Heart right ventricle (tissue), 16 donors: ENCODE measurements around the gene WDPCP. TPM values are rescaled to one million over a fixed set of nuclear protein-coding genes. Genes with fewer than 3 reads are reported as not detected.

Source experiments
- ATAC-seq, 8 donors: fragments of 200-7000 bp; cut with Tn5 transposase; one replicate each; pipeline ENCODE4 v1.9.1; 2020; ENCODE audit warnings: mild to moderate bottlenecking in 8 of 8, moderate library complexity in 8 of 8, moderate number of reproducible peaks in 1 of 8
- DNase-seq, 2 donors: peaks; one replicate each; pipeline ENCODE4 v3.0.0-alpha.2; 2020
- H3K27ac ChIP-seq, 10 donors: fragments of 200-600 bp; sonication (generic) in 2 of 10; one replicate each; pipeline versions ENCODE4 v1.5.0 to v1.8.0; 2020 to 2022; ENCODE audit warnings: mild to moderate bottlenecking in 3 of 10
- H3K27me3 ChIP-seq, 7 donors: fragments of 200-600 bp; one replicate each; pipeline ENCODE4 v1.8.0; 2021 to 2022; ENCODE audit warnings: mild to moderate bottlenecking in 2 of 7
- H3K36me3 ChIP-seq, 9 donors: fragments of 200-600 bp; sonication (generic) in 1 of 9; one replicate each; pipeline versions ENCODE4 v1.5.0 to v1.8.0; 2020 to 2022; ENCODE audit warnings: mild to moderate bottlenecking in 2 of 9
- H3K4me1 ChIP-seq, 9 donors: fragments of 200-600 bp; sonication (generic) in 1 of 9; one replicate each; pipeline versions ENCODE4 v1.5.0 to v1.8.0; 2020 to 2022; ENCODE audit warnings: mild to moderate bottlenecking in 4 of 9
- H3K4me3 ChIP-seq, 10 donors: fragments of 200-600 bp; sonication (generic) in 2 of 10; one replicate each; pipeline versions ENCODE4 v1.5.0 to v1.8.0; 2020 to 2022; ENCODE audit warnings: mild to moderate bottlenecking in 7 of 10, moderate library complexity in 2 of 10
- H3K9me3 ChIP-seq, 11 donors: fragments of 200-600 bp in 10 of 11; sonication (generic) in 2 of 11; one replicate each; pipeline versions ENCODE4 v1.5.0 to v1.8.0; 2013 to 2022; ENCODE audit warnings: mild to moderate bottlenecking in 2 of 11, control low read depth in 1 of 11, moderate library complexity in 1 of 11
- WGBS, 2 donors: extraction: QIAGEN DNeasy Blood & Tissue Kit; methylation state at CpG; one replicate each; pipeline ENCODE4 v1.1.7; 2013; ENCODE audit warnings: inconsistent platforms in 1 of 2; 5-methylcytosine and 5-hydroxymethylcytosine counted together
- intact Hi-C, 10 donors: fragments of 100-400 bp; cut with DNase I; formaldehyde crosslinking; loops; one replicate each; pipeline versions ENCODE4 v1.11.1 to v1.14.2; 2022
- polyA plus RNA-seq, 2 donors: library from polyadenylated mRNA; stranded (reverse); fragments of 200-250 nt; gene quantifications; one replicate each; pipeline ENCODE4 v1.2.3, GENCODE V29; 2013
- total RNA-seq, 10 donors: library from RNA; stranded (reverse); fragmentation: NEBNext Ultra II Directional in 3 of 10; extraction: Animal tissue kit (Norgen Biotek cat#: 25700) in 3 of 10; gene quantifications; one replicate each; pipeline versions ENCODE4 v1.2.1 to v1.2.4, GENCODE V29; 2021 to 2023
- TF ChIP-seq, protein P1 (sequence below), 9 donors: fragments of 200-600 bp; sonication (generic) in 2 of 9; IDR thresholded peaks; one replicate each; pipeline versions ENCODE4 v1.5.0 to v1.8.0; 2021 to 2022; ENCODE audit warnings: antibody characterized with exemption in 9 of 9, mild to moderate bottlenecking in 5 of 9, moderate library complexity in 1 of 9
- donor health status: Arrhythmogenic right ventricular cardiomyopathy.
- donor health status: ischemic (EF 13 %, LVEDD 7.1; RV severe dilation, severe dysfunction).
- donor health status: healthy with polysubstance abuse.
- donor health status: DM: no; HTN: yes; CAD: no.
- donor health status: DM: no; HTN: no; CAD: no.
- donor health status: ischemic (EF 25% LVEDD 6.9; RV normal size, moderate dysfunction).
- donor health status: ischemic (EF 25% LVEDD 5.7; RV mildly dilated, moderate dysfunction).
- donor health status: healthy.
- donor health status: DM: yes; HTN: yes; CAD: no.
- donor health status: Ischemic cardiomyopathy.
- donor health status: ischemic (EF 35%, LVEDD 5.7; RV mildly dilated, moderate dysfunction).
- donor health status: nonischemic (EF 11% LVEDD 7.7; RV severe dilation, severe dysfunction).
- donor health status: DM: yes; HTN: yes; CAD: no.
- donor health status: PGD.
- donor health status: ischemic (EF 29% LVEDD 5.4; RV normal size, mild dysfunction).
- donor health status: nonischemic (EF 23%, LVEDD 6.1; RV moderate dilation, normal function).

Gene WDPCP
- total and polyA plus RNA-seq, 12 donors, result 3.7 to 36.6 (median 20.2) TPM

DNA sequence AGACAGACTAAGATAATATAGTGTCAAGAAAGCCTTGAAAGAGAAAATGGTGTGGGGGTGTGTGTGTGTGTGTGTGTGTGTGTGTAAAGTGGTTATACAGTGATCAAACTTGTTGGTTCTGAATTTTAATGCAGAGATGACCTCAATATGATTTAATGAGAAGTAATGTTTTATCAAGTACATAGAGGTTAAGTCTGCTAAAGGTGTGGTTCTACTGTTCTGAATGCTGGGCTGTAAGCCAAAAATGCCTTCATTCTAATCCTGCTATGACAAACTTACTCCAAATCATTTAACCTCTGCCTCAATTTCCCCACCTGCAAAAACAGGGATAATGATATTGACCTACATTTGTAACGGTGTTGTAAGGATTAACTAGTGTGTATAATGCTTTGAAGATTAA is 87.9 kb downstream of the WDPCP start:
- Histone ChIP-seq H3K4me1 (peaks cover 0 to 7% (median 0%) of the 10 kb centered on the region in 9 donors), H3K27ac (no peak overlapping the region), H3K4me3 (no peak overlapping the region), H3K9me3 (no peaks in the 10 kb centered on the region), H3K27me3 (no peaks in the 10 kb centered on the region), H3K36me3 (no peaks in the 10 kb centered on the region)
- DNase-seq (no peak), ATAC-seq (no peak)
- TF ChIP-seq, protein P1, sequence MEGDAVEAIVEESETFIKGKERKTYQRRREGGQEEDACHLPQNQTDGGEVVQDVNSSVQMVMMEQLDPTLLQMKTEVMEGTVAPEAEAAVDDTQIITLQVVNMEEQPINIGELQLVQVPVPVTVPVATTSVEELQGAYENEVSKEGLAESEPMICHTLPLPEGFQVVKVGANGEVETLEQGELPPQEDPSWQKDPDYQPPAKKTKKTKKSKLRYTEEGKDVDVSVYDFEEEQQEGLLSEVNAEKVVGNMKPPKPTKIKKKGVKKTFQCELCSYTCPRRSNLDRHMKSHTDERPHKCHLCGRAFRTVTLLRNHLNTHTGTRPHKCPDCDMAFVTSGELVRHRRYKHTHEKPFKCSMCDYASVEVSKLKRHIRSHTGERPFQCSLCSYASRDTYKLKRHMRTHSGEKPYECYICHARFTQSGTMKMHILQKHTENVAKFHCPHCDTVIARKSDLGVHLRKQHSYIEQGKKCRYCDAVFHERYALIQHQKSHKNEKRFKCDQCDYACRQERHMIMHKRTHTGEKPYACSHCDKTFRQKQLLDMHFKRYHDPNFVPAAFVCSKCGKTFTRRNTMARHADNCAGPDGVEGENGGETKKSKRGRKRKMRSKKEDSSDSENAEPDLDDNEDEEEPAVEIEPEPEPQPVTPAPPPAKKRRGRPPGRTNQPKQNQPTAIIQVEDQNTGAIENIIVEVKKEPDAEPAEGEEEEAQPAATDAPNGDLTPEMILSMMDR (IDR thresholded peaks at IDR 0.05), result no peak
- intact Hi-C loops, result no loop called here
- 83 to 92% methylated on average over 1 of the region's 1 CpG for WGBS, 2 donors

DNA sequence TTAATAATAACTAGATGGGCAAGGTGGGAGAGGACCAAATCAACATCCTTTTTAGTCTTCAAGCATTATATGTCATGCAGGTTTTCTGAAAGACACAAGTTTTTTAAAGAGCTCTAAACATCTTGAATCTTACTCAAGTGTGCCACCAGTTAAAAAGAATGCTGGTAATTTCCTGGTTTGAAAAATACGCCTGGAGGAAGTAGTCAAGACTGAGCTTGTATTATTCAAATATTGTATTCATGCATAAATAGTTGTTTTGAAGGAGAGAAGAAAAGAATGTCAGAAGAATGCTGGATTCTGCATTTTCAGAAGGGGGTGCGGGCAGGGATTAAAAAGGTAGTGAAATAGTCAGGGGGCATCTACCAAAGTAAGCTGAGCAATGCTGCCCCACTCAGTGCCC is 90.7 kb downstream of the WDPCP start:
- TF ChIP-seq, protein P1 (IDR thresholded peaks at IDR 0.05), result no peak
- intact Hi-C loops, result no loop called here
- H3K36me3 ChIP-seq, result peaks cover 0 to 2% (median 0%) of the 10 kb centered on the region in 9 donors
- H3K27me3 ChIP-seq, result no peaks in the 10 kb centered on the region
- no peak overlapping the region for H3K27ac ChIP-seq
- 72 to 79% methylated on average over 2 of the region's 2 CpGs for WGBS, 2 donors
- peaks cover 0 to 1% (median 0%) of the 10 kb centered on the region in 9 donors for H3K4me1 ChIP-seq
- no peak overlapping the region for H3K4me3 ChIP-seq
- no peak for ATAC-seq
- no peak for DNase-seq
- H3K9me3 ChIP-seq, result no peaks in the 10 kb centered on the region

DNA sequence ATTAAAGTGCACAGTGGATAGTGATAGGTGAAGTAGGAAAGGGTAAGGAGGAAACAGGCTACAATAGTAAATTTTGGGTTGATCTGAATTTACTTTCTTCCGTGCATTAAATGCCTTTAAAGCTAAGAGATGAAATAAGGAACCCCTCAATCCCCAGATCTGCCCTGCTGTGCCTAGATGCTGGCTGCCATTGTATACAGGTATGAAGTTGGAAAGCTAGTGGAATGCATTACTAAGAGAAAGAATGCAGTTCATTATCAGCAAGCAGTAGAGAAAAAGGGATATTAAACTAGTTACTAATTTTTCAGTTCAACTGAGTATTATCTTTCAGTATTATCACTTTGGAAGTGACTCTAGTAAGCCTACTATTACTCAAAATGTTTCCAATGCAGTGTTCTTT is 93.3 kb downstream of the WDPCP start:
- no peaks in the 10 kb centered on the region for H3K27me3 ChIP-seq
- 94 to 100% methylated on average over 1 of the region's 1 CpG for WGBS, 2 donors

DNA sequence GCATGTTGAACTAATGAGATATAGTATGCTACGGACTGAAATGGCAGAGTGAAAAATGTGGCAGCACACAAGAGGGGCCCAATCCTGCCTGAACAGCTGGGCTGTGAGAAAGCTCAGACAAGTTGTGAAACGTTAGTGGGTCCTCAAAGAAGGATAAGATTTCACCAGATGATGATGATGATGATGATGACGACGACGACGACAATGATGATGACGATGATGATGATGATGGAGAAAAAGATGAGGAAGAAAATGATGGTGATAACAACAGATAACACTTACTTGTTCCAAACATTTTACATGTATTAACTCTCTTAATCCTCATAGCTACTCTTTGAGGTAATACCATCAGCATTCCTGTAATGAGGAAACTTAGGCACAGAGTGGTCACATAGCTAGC is 94.2 kb downstream of the WDPCP start:
- H3K27me3 ChIP-seq, result no peaks in the 10 kb centered on the region
- TF ChIP-seq, protein P1 (IDR thresholded peaks at IDR 0.05), result no peak
- no peaks in the 10 kb centered on the region for H3K4me1 ChIP-seq
- H3K36me3 ChIP-seq, result peaks cover 0 to 9% (median 0%) of the 10 kb centered on the region in 9 donors
- intact Hi-C loops, result no loop called here
- no peak overlapping the region for H3K4me3 ChIP-seq
- no peaks in the 10 kb centered on the region for H3K9me3 ChIP-seq
- ATAC-seq, result no peak
- H3K27ac ChIP-seq, result no peak overlapping the region
- DNase-seq, result no peak
- WGBS, 2 donors, result 90 to 91% methylated on average over 7 of the region's 7 CpGs

More for the DNA sequence above, 93.3 kb downstream of the WDPCP start:
- TF ChIP-seq, protein P1 (IDR thresholded peaks at IDR 0.05), result no peak
- no peak for DNase-seq
- Histone ChIP-seq H3K4me3 (no peak overlapping the region), H3K36me3 (peaks cover 0 to 9% (median 0%) of the 10 kb centered on the region in 9 donors), H3K9me3 (no peaks in the 10 kb centered on the region), H3K4me1 (no peaks in the 10 kb centered on the region), H3K27ac (no peak overlapping the region)
- no peak for ATAC-seq
- intact Hi-C loops, result no loop called here
